ENCODE results near the gene CCL22.
"Not testable (repeated sequence)": the region's sequence is repeated elsewhere in the genome, so short reads cannot be mapped to it uniquely, and the experiment has no call there.

The CCL22 gene

DNA sequence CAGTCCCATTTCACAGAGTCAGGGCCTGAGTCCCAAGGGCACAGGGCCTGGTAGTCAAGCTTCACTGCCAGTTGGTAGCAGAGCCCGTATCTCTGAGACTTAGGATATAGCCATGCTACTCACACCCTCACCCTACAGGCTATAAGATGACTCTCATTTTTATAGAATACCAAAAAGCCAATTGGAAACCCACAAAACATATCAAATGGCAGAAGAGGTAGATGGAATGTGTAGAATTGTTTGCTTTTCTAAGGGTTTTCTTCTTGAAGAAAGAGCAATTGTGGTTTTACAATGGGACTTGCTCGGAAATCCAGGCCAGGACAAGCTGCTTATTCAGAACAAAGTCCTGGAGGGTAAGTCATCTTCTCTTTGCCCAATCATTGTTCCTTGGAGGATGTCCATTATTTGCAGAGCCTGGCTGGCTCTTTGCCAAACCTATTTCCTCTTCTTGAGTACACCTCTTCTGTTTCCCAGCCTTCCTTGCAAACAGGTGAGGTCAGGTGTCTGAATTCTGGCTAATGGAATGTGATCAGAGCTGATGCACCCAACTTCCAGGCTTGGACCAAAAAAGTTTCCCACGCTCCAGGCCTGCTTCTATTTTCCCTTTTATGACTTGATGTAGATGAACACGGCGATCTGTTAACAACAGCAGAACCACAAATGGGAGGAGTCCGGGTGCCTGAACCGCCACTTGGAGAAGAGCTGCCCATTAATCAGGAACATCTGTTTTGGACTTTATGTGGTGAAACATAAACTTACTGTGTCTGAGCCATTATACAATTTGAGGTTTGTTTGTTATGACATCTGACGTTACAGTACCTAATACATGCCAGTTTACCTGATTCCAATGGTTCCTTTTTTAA, 16.9 kb upstream of the CCL22 start:
- no peaks in the 10 kb centered on the region for H3K36me3 Mint-ChIP-seq (ENCODE audit: low read depth)
- DNase-seq, result no peak
- H3K9me3 Mint-ChIP-seq, result peaks cover 11% of the 10 kb centered on the region
- H3K4me3 Mint-ChIP-seq, result no peak overlapping the region
- no peak overlapping the region for H3K27ac Mint-ChIP-seq
- H3K27me3 Mint-ChIP-seq (ENCODE audit: low read depth, poor library complexity), result peaks cover 29% of the 10 kb centered on the region
- TF ChIP-seq, protein P1, sequence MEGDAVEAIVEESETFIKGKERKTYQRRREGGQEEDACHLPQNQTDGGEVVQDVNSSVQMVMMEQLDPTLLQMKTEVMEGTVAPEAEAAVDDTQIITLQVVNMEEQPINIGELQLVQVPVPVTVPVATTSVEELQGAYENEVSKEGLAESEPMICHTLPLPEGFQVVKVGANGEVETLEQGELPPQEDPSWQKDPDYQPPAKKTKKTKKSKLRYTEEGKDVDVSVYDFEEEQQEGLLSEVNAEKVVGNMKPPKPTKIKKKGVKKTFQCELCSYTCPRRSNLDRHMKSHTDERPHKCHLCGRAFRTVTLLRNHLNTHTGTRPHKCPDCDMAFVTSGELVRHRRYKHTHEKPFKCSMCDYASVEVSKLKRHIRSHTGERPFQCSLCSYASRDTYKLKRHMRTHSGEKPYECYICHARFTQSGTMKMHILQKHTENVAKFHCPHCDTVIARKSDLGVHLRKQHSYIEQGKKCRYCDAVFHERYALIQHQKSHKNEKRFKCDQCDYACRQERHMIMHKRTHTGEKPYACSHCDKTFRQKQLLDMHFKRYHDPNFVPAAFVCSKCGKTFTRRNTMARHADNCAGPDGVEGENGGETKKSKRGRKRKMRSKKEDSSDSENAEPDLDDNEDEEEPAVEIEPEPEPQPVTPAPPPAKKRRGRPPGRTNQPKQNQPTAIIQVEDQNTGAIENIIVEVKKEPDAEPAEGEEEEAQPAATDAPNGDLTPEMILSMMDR (IDR thresholded peaks at IDR 0.05), result no peak
- H3K4me1 Mint-ChIP-seq, result peaks cover 15% of the 10 kb centered on the region

DNA sequence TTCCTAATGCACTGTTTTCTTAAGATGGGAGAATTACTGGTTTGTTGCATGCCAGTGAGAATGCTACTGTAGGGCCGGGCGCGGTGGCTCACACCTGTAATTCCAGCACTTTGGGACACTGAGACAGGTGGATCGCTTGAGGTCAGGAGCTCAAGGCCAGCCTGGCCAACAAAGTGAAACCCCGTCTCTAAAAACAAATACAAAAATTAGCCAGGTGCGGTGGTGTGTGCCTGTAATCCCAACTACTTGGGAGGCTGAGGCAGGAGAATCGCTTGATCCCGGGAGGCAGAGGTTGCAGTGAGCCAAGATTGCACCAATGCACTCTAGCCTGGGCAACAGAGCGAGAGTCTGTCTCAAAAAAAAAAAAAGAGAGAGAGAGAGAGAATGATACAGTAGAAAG, 16.0 kb upstream of the CCL22 start:
- not testable (repeated sequence) for H3K27ac Mint-ChIP-seq; DNase-seq; H3K36me3 Mint-ChIP-seq (ENCODE audit: low read depth); H3K4me3 Mint-ChIP-seq
- peaks cover 15% of the 10 kb centered on the region for H3K4me1 Mint-ChIP-seq
- H3K9me3 Mint-ChIP-seq, result peaks cover 17% of the 10 kb centered on the region
- peaks cover 39% of the 10 kb centered on the region for H3K27me3 Mint-ChIP-seq (ENCODE audit: low read depth, poor library complexity)

DNA sequence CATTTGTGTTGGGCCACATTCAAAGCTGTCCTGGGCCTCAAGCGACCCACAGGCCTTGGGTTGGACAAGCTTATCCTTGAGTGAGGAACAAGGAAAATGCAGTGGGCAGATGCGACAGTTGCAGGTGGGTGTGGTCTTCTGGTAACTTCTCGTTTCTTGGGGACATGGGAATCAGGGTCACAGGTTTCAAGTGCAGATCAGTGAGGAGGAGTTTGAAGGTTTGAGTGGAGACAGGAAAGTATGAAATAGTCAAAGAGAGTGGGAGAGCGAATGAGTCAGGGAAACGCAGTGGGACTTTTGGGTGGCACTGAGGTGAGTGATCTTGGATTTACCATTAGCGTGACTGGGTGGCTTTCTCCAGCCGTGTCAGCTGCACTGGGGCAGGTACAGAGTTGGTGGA, 15.4 kb upstream of the CCL22 start:
- no peak for DNase-seq
- TF ChIP-seq, protein P1 (IDR thresholded peaks at IDR 0.05), result no peak
- H3K9me3 Mint-ChIP-seq, result peaks cover 13% of the 10 kb centered on the region
- no peak overlapping the region for H3K4me3 Mint-ChIP-seq
- H3K27me3 Mint-ChIP-seq (ENCODE audit: low read depth, poor library complexity), result peaks cover 40% of the 10 kb centered on the region
- H3K4me1 Mint-ChIP-seq, result peaks cover 15% of the 10 kb centered on the region
- no peaks in the 10 kb centered on the region for H3K36me3 Mint-ChIP-seq (ENCODE audit: low read depth)
- H3K27ac Mint-ChIP-seq, result no peak overlapping the region

DNA sequence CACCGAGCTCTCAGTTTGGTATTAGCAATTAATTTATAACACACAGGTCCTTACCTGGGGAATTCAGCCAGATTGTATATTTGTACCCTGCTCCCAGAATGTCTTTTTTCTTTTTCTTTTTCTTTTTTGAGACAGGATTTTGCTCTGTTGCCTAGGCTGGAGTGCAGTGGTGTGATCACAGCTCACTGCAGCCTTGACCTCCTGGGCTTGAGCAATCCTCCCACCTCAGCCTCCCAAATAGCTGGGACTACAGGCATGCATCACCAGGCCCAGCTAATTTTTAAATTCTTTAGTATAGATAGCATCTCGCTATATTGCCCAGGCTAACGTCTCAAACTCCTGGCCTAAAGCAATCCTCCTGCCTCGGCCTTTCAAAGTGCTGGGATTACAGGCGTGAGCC, 14.5 kb upstream of the CCL22 start:
- not testable (repeated sequence) for H3K4me3 Mint-ChIP-seq; H3K9me3 Mint-ChIP-seq; H3K27ac Mint-ChIP-seq; H3K36me3 Mint-ChIP-seq (ENCODE audit: low read depth); DNase-seq
- Mint-ChIP-seq H3K4me1 (peaks cover 15% of the 10 kb centered on the region), H3K27me3 (ENCODE audit: low read depth, poor library complexity) (peaks cover 43% of the 10 kb centered on the region)

DNA sequence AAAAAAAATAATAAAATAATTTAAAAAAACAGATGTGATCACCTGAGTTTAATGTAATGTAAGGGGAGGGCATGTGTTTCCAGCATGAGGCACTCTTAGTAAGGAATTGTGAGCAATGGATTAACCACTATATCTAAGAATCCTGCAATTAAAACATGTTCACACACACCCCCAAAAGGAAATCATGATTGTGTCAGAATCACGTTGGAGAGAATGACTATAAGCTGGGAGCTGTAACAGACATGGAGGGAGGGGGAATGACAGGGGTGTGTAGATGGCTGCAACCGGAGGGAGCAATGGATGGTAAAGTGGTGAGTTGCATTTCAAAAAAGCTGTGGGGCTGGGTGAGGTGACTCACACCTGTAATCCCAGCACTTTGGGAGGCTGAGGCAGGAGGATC, 13.6 kb upstream of the CCL22 start:
- Mint-ChIP-seq H3K4me1 (peaks cover 6% of the 10 kb centered on the region), H3K27me3 (ENCODE audit: low read depth, poor library complexity) (peaks cover 52% of the 10 kb centered on the region), H3K4me3 (no peak overlapping the region), H3K27ac (no peak overlapping the region), H3K9me3 (peaks cover 6% of the 10 kb centered on the region), H3K36me3 (ENCODE audit: low read depth) (no peaks in the 10 kb centered on the region)
- TF ChIP-seq, protein P1 (IDR thresholded peaks at IDR 0.05), result no peak
- DNase-seq, result no peak

DNA sequence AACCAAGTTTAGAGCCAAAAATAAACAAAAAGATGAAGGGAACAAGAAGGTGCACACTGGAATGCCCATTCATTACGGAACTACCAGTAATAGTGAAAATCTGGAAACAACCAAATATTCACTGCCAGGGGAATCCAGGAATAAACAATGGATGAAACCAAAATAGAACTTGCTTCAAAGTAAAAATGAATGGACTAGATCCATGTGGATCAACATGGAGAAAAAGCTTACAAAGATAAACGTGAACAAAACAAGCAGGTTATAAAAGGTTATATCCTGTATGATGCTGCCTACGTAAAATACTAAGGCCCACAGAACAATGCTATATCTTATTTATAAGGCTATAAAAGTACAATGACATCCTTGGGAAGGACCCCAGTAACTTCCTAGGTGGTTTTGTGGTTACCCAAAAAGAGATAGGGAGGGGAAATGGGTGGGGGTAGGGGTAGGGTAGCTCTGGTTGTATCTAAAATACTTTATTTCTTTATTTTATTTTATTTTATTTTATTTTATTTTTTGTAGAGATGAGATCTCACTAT, 12.8 kb upstream of the CCL22 start:
- Mint-ChIP-seq H3K4me3 (no peak overlapping the region), H3K9me3 (peaks cover 6% of the 10 kb centered on the region), H3K27ac (no peak overlapping the region), H3K4me1 (peaks cover 6% of the 10 kb centered on the region), H3K27me3 (ENCODE audit: low read depth, poor library complexity) (peaks cover 58% of the 10 kb centered on the region), H3K36me3 (ENCODE audit: low read depth) (no peaks in the 10 kb centered on the region)
- TF ChIP-seq, protein P1 (IDR thresholded peaks at IDR 0.05), result no peak
- no peak for DNase-seq

DNA sequence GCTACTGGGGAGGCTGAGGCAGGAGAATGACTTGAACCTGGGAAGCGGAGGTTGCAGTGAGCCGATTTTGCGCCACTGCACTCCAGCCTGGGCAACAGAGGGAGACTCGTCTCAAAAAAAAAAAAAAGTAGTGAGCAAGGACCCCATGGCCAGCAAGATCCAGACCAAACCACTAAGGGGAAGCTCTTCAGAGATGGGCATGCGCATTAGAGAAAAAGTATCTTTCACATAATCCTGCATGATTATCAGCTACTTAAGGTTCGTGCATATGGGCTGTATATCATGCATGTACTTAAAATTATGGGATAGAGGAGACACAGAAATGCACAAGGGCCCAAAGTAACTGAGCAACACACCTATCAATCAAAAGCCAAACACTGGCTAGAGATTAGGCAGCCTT, 10.7 kb upstream of the CCL22 start:
- Mint-ChIP-seq H3K27ac (no peak overlapping the region), H3K4me3 (no peak overlapping the region), H3K36me3 (ENCODE audit: low read depth) (no peaks in the 10 kb centered on the region), H3K4me1 (no peaks in the 10 kb centered on the region), H3K27me3 (ENCODE audit: low read depth, poor library complexity) (peaks cover 63% of the 10 kb centered on the region), H3K9me3 (peaks cover 6% of the 10 kb centered on the region)
- no peak for DNase-seq
- TF ChIP-seq, protein P1 (IDR thresholded peaks at IDR 0.05), result no peak
